ENCODE data around the gene STXBP5. TPM values are rescaled to one million over a fixed set of nuclear protein-coding genes. Genes with fewer than 3 reads are reported as not detected.
A peak's percentile ranks its signal among the peaks of the same experiment; 100 is the strongest.

STXBP5 gene
- total RNA-seq, 6 donors from 2014 or later: 10.5 to 26.5 (median 15.7) TPM

- Histone ChIP-seq H3K27ac (peak overlapping the region in 3 of 4 donors; percentile 49 to 78 (median 50)), H3K4me1 (no peaks in the 10 kb centered on the region), H3K36me3 (no peaks in the 10 kb centered on the region), H3K27me3 (no peaks in the 10 kb centered on the region), H3K9me3 (no peaks in the 10 kb centered on the region), H3K4me3 (no peak overlapping the region)
- ATAC-seq (ENCODE audit: low FRiP score in 2 of 2) (no peak), DNase-seq (no peak)
- no peak for TF ChIP-seq POLR2A (IDR thresholded peaks at IDR 0.05)
- no peak for TF ChIP-seq POLR2AphosphoS5 (IDR thresholded peaks at IDR 0.05)
- no peak for TF ChIP-seq CTCF (IDR thresholded peaks at IDR 0.05)
- no peak for TF ChIP-seq EP300 (IDR thresholded peaks at IDR 0.05)
- 74 to 77% methylated on average over 6 of the region's 6 CpGs for WGBS, 2 donors
Observed at GRCh38 chr6:147194652-147195411, 9.4 kb upstream of the STXBP5 start.

- Histone ChIP-seq H3K27me3 (no peaks in the 10 kb centered on the region), H3K27ac (peak overlapping the region in 3 of 4 donors; percentile 11 to 64 (median 21)), H3K4me1 (no peaks in the 10 kb centered on the region), H3K9me3 (no peaks in the 10 kb centered on the region), H3K4me3 (no peak overlapping the region), H3K36me3 (no peaks in the 10 kb centered on the region)
- ATAC-seq (ENCODE audit: low FRiP score in 2 of 2): no peak
- WGBS, 2 donors: 79 to 88% methylated on average over 3 of the region's 3 CpGs
- TF ChIP-seq CTCF (IDR thresholded peaks at IDR 0.05) (no peak), POLR2A (IDR thresholded peaks at IDR 0.05) (no peak), EP300 (IDR thresholded peaks at IDR 0.05) (no peak), POLR2AphosphoS5 (IDR thresholded peaks at IDR 0.05) (no peak)
- DNase-seq: no peak
Observed at GRCh38 chr6:147195510-147195909, 8.7 kb upstream of the STXBP5 start.

- DNase-seq: no peak
- no peaks in the 10 kb centered on the region for H3K9me3 ChIP-seq
- no peak for ATAC-seq (ENCODE audit: low FRiP score in 2 of 2)
- peak overlapping the region in 2 of 4 donors; percentile 21 to 64 for H3K27ac ChIP-seq
- H3K27me3 ChIP-seq: no peaks in the 10 kb centered on the region
- H3K4me3 ChIP-seq: no peak overlapping the region
- TF ChIP-seq POLR2A (IDR thresholded peaks at IDR 0.05): no peak
- TF ChIP-seq POLR2AphosphoS5 (IDR thresholded peaks at IDR 0.05): no peak
- TF ChIP-seq CTCF (IDR thresholded peaks at IDR 0.05): no peak
- no peaks in the 10 kb centered on the region for H3K36me3 ChIP-seq
- 90 to 98% methylated on average over 3 of the region's 3 CpGs for WGBS, 2 donors
- H3K4me1 ChIP-seq: no peaks in the 10 kb centered on the region
Observed at GRCh38 chr6:147195987-147196386, 8.2 kb upstream of the STXBP5 start.

GRCh38 chr6:147200711-147201110 lies 3.5 kb upstream of the STXBP5 start:
- Histone ChIP-seq H3K27me3 (no peaks in the 10 kb centered on the region), H3K9me3 (no peaks in the 10 kb centered on the region), H3K27ac (no peak overlapping the region), H3K4me3 (no peak overlapping the region), H3K36me3 (no peaks in the 10 kb centered on the region), H3K4me1 (peaks cover 0 to 11% (median 9%) of the 10 kb centered on the region in 4 donors)
- ATAC-seq (ENCODE audit: low FRiP score in 2 of 2): no peak
- TF ChIP-seq EP300 (IDR thresholded peaks at IDR 0.05): no peak
- TF ChIP-seq POLR2A (IDR thresholded peaks at IDR 0.05): no peak
- TF ChIP-seq POLR2AphosphoS5 (IDR thresholded peaks at IDR 0.05): no peak
- TF ChIP-seq CTCF (IDR thresholded peaks at IDR 0.05): no peak
- WGBS, 2 donors: 86 to 97% methylated on average over 1 of the region's 1 CpG
- DNase-seq: no peak

Data from upper lobe of left lung (tissue), 6 donors.